HepG2 (cell line): ENCODE results near the gene EPC2. TPM values are rescaled to one million over a fixed set of nuclear protein-coding genes. Genes with fewer than 3 reads are reported as not detected.

ENCODE experiments used
- ATAC-seq: fragments of 200-7000 bp; cut with Tn5 transposase; 3 replicates; pipeline ENCODE4 v1.9.1; 2020; ENCODE audit warnings: mild to moderate bottlenecking, moderate library complexity
- BruUV-seq: library from RNA; stranded (reverse); fragments of 400-500 nt; replicated peaks from 2 replicates; lab custom pipeline; 2021; lab: Mats Ljungman, UMichigan
- CTCF ChIA-PET: fragments of 300-600 bp; formaldehyde crosslinking; extraction: SDS; loops from one replicate; lab custom pipeline; 2021; ENCODE audit warnings: low total read pairs, inconsistent platforms, low intra/inter-chr PET ratio; lab: Yijun Ruan, JAX
- POLR2A ChIA-PET: fragments of 350-600 bp; sonication (Branson Sonifier 250); formaldehyde crosslinking; loops from one replicate; lab custom pipeline; 2020; ENCODE audit warnings: antibody characterized with exemption, inconsistent platforms; lab: Yijun Ruan, JAX
- DNase-seq: peaks from one replicate; pipeline ENCODE4 v3.0.0-alpha.2; 2015; ENCODE audit warnings: low spot score
- FAIRE-seq: peaks from 3 replicates; lab custom pipeline; 2011; peaks lifted over from hg19 to GRCh38; lab: Jason Lieb, UNC
- H2AFZ ChIP-seq: one replicate; pipeline ENCODE4 v1.6.1; 2011; ENCODE audit warnings: low read length, inconsistent platforms
- H3K27ac ChIP-seq: fragments of 300-600 bp; 3 replicates; pipeline ENCODE4 v1.8.0; 2011; ENCODE audit warnings: mixed run types, mild to moderate bottlenecking, mixed read lengths, low read length, inconsistent platforms; ENCODE audit not compliant: insufficient read depth; ENCODE audit errors: extremely low read length
- H3K27me3 ChIP-seq, 2 experiments: fragments of 200-600 bp in 1 of 2; 2 replicates in 1 of 2; 3 replicates in 1 of 2; pipeline versions ENCODE4 v1.6.0 to v1.8.0; 2011; ENCODE audit warnings: low read length in 2 of 2, mild to moderate bottlenecking in 2 of 2, moderate library complexity in 2 of 2, inconsistent platforms in 1 of 2; ENCODE audit not compliant: insufficient read depth in 2 of 2, control insufficient read depth in 1 of 2
- H3K36me3 ChIP-seq, 2 experiments: fragments of 200-600 bp in 1 of 2; replicated peaks in 1 of 2; 2 replicates in 1 of 2; 3 replicates in 1 of 2; pipeline versions ENCODE4 v1.5.1 to v1.8.0; 2011; ENCODE audit warnings: low read length in 2 of 2, inconsistent platforms in 1 of 2; ENCODE audit not compliant: insufficient read depth in 2 of 2, control insufficient read depth in 1 of 2
- H3K4me1 ChIP-seq: 2 replicates; pipeline ENCODE4 v1.5.1; 2012; ENCODE audit warnings: low read length, inconsistent platforms; ENCODE audit not compliant: insufficient read depth
- H3K4me2 ChIP-seq: 2 replicates; pipeline ENCODE4 v1.6.0; 2011; ENCODE audit warnings: low read depth, low read length, inconsistent platforms
- H3K4me3 ChIP-seq, 3 experiments: fragments of 200-600 bp in 1 of 3; sonication (generic), shearing (Covaris generic) in 1 of 3; replicated peaks in 1 of 3; 2 replicates each; pipeline ENCODE4 v1.5.1; 2011 to 2016; ENCODE audit warnings: low read length in 3 of 3, inconsistent platforms in 2 of 3, low read depth in 2 of 3, mild to moderate bottlenecking in 2 of 3, control low read depth in 1 of 3, mixed read lengths in 1 of 3; ENCODE audit not compliant: insufficient read depth in 1 of 3
- H3K79me2 ChIP-seq: one replicate; pipeline ENCODE4 v1.6.1; 2011; ENCODE audit warnings: low read length, inconsistent platforms; ENCODE audit not compliant: insufficient read depth
- H3K9ac ChIP-seq: 2 replicates; pipeline ENCODE4 v1.6.0; 2011; ENCODE audit warnings: mild to moderate bottlenecking, low read depth, low read length, inconsistent platforms; ENCODE audit not compliant: insufficient read depth
- H3K9me3 ChIP-seq: 2 replicates; pipeline ENCODE4 v1.5.1; 2012; ENCODE audit warnings: mild to moderate bottlenecking, low read length
- H4K20me1 ChIP-seq: 2 replicates; pipeline ENCODE4 v1.6.0; 2011; ENCODE audit warnings: inconsistent platforms, mild to moderate bottlenecking, low read length, moderate library complexity; ENCODE audit not compliant: insufficient read depth
- BORCS8-MEF2B ChIP-seq: sonication (generic); formaldehyde crosslinking; IDR thresholded peaks from 2 replicates; pipeline ENCODE4 v1.8.0; 2022; ENCODE audit warnings: mild to moderate bottlenecking, missing genetic modification reagents
- FOXP1 ChIP-seq, 2 experiments: fragments of 450-650 bp in 1 of 2; IDR thresholded peaks; 2 replicates each; pipeline ENCODE4 v1.6.1; 2017 to 2018; ENCODE audit warnings: antibody characterized with exemption in 1 of 2
- JDP2 ChIP-seq: sonication (generic); formaldehyde crosslinking; IDR thresholded peaks from 2 replicates; pipeline ENCODE4 v1.8.1; 2022; ENCODE audit warnings: missing genetic modification reagents, borderline replicate concordance
- KDM4B ChIP-seq: sonication (generic); formaldehyde crosslinking; IDR thresholded peaks from 2 replicates; pipeline ENCODE4 v1.4.0; 2020; ENCODE audit warnings: missing genetic modification reagents
- NR1H2 ChIP-seq: sonication (generic); formaldehyde crosslinking; IDR thresholded peaks from 2 replicates; pipeline ENCODE4 v1.8.1; 2022; ENCODE audit warnings: low read depth, missing genetic modification reagents, borderline replicate concordance
- PRDM10 ChIP-seq: sonication (generic); formaldehyde crosslinking; IDR thresholded peaks from 2 replicates; pipeline ENCODE4 v1.4.0; 2020; ENCODE audit warnings: low read depth, missing genetic modification reagents
- RAD51 ChIP-seq: fragments of 450-650 bp; IDR thresholded peaks from 2 replicates; pipeline ENCODE4 v1.6.1; 2016; ENCODE audit warnings: borderline replicate concordance
- TRIM24 ChIP-seq: sonication (generic); formaldehyde crosslinking; IDR thresholded peaks from 2 replicates; pipeline ENCODE4 v1.8.0; 2022; ENCODE audit warnings: mild to moderate bottlenecking, missing genetic modification reagents
- ZBTB26 ChIP-seq: IDR thresholded peaks from 2 replicates; pipeline ENCODE4 v1.6.1; 2016; ENCODE audit warnings: missing compliant biosample characterization, missing genetic modification reagents, borderline replicate concordance
- ZNF10 ChIP-seq: sonication (generic); formaldehyde crosslinking; IDR thresholded peaks from 2 replicates; pipeline ENCODE4 v1.4.0; 2020; ENCODE audit warnings: mild to moderate bottlenecking, low read depth, missing genetic modification reagents, borderline replicate concordance
- ZNF282 ChIP-seq: fragments of 450-650 bp; IDR thresholded peaks from 2 replicates; pipeline ENCODE4 v1.6.1; 2018; ENCODE audit not compliant: partially characterized antibody
- ZNF577 ChIP-seq: sonication (generic); formaldehyde crosslinking; IDR thresholded peaks from 2 replicates; pipeline ENCODE4 v1.4.0; 2020; ENCODE audit warnings: mild to moderate bottlenecking, low read depth, missing genetic modification reagents, borderline replicate concordance
- ZNF607 ChIP-seq: sonication (generic); formaldehyde crosslinking; IDR thresholded peaks from 2 replicates; pipeline ENCODE4 v1.5.1; 2020; ENCODE audit warnings: missing genetic modification reagents, mild to moderate bottlenecking, borderline replicate concordance
- ZNF782 ChIP-seq: sonication (generic); formaldehyde crosslinking; IDR thresholded peaks from 2 replicates; pipeline ENCODE4 v1.4.0; 2020; ENCODE audit warnings: missing genetic modification reagents, mild to moderate bottlenecking, borderline replicate concordance
- ZXDC ChIP-seq: sonication (generic); formaldehyde crosslinking; IDR thresholded peaks from 2 replicates; pipeline ENCODE4 v1.5.0; 2020; ENCODE audit warnings: mild to moderate bottlenecking, missing genetic modification reagents
- WGBS: methylation state at CpG from one replicate; pipeline ENCODE4 v1.1.6; 2017; ENCODE audit warnings: low lambda C conversion rate; 5-methylcytosine and 5-hydroxymethylcytosine counted together
- in situ Hi-C: cut with HindIII; loops from 2 replicates; pipeline ENCODE4 v1.10.0; 2017; ENCODE audit warnings: low pct_unique_long_range_greater_than_20kb; ENCODE audit not compliant: extremely low pct_ligation_motif_present
- intact Hi-C: fragments of 100-400 bp; cut with micrococcal nuclease; formaldehyde crosslinking; loops from one replicate; pipeline ENCODE4 v1.10.0; 2022; ENCODE audit not compliant: unreplicated experiment
- polyA plus RNA-seq, 8 experiments: library from polyadenylated mRNA; depleted of rRNA in 3 of 8; stranded (reverse) in 7 of 8; unstranded in 1 of 8; fragments of >200 nt; fragmentation: Illumina TruSeq in 4 of 8; extraction: Trizol in 4 of 8; gene quantifications; 2 replicates each; pipeline versions ENCODE4 v1.2.1 to v1.2.3, GENCODE V29; 2011 to 2016; ENCODE audit warnings: low read depth in 4 of 8, missing spikeins in 1 of 8, mixed read lengths in 1 of 8; ENCODE audit not compliant: insufficient read depth in 1 of 8
- total RNA-seq, 5 experiments: library from RNA; depleted of rRNA; stranded (reverse); fragments of >200 nt; fragmentation: Illumina TruSeq; extraction: Trizol; gene quantifications; 2 replicates each; pipeline ENCODE4 v1.2.3, GENCODE V29; 2016; ENCODE audit warnings: low read depth in 1 of 5

Gene EPC2
- total and polyA plus RNA-seq, 2 of the 13 experiments (the other 11 are each of a cell fraction or from before 2014, with no cell fraction given) = 20.5 to 22.0 TPM

GRCh38 chr2:148742373-148742772 lies 97.8 kb downstream of the EPC2 start:
- H3K4me2 ChIP-seq = no peak overlapping the region
- CTCF ChIA-PET = no interaction called here
- no peak for DNase-seq
- in situ Hi-C loops (no loop called here), intact Hi-C loops (no loop called here)
- FAIRE-seq = no peak
- H3K4me3 ChIP-seq = no peak overlapping the region
- H3K9ac ChIP-seq = no peak overlapping the region
- POLR2A ChIA-PET = no interaction called here
- H3K9me3 ChIP-seq = no peaks in the 10 kb centered on the region
- H3K36me3 ChIP-seq = no peaks in the 10 kb centered on the region; a peak in 1 of 5 replicates
- no peak for TF ChIP-seq ZNF607 (CRISPR knock-in tag)
- no peak for TF ChIP-seq FOXP1 (IDR thresholded peaks at IDR 0.05)
- no peak for TF ChIP-seq FOXP1 (CRISPR knock-in tag; IDR thresholded peaks at IDR 0.05)
- TF ChIP-seq RAD51 = no peak
- no peak for TF ChIP-seq JDP2 (CRISPR knock-in tag)
- TF ChIP-seq ZNF282 = no peak
- no peak for TF ChIP-seq PRDM10 (CRISPR knock-in tag)
- no peak for TF ChIP-seq ZNF782 (CRISPR knock-in tag)
- TF ChIP-seq ZNF577 (CRISPR knock-in tag) = no peak
- no peak for TF ChIP-seq ZNF10
- TF ChIP-seq BORCS8-MEF2B = no peak
- TF ChIP-seq NR1H2 (CRISPR knock-in tag) = no peak
- TF ChIP-seq ZBTB26 (CRISPR knock-in tag) = no peak
- no peak for TF ChIP-seq KDM4B (CRISPR knock-in tag)
- TF ChIP-seq ZXDC (CRISPR knock-in tag) = no peak
- no peak for TF ChIP-seq TRIM24 (CRISPR knock-in tag)
- H2AFZ ChIP-seq = no peak overlapping the region
- peaks cover 17% of the 10 kb centered on the region; the same call in 1 of the 2 replicates for H4K20me1 ChIP-seq
- H3K79me2 ChIP-seq = peaks cover 2% of the 10 kb centered on the region
- ATAC-seq = no peak
- WGBS = 96% methylated on average over 4 of the region's 4 CpGs
- H3K4me1 ChIP-seq = peaks cover 21% of the 10 kb centered on the region
- no peak overlapping the region for H3K27ac ChIP-seq
- H3K27me3 ChIP-seq = no peaks in the 10 kb centered on the region
- BruUV-seq = no TSS peak
